Testis (tissue), 2 donors: Measurements from ENCODE around the gene VAV1.

Experiments used
- CTCF ChIP-seq, 3 experiments: fragments of 450-650 bp in 2 of 3; fragments of 200-600 bp in 1 of 3; sonication (generic) in 1 of 3; IDR thresholded peaks; one replicate each; pipeline ENCODE4 v1.5.1; 2016 to 2019; ENCODE audit warnings: antibody characterized with exemption in 3 of 3, mild to moderate bottlenecking in 2 of 3, moderate library complexity in 1 of 3
- POLR2A ChIP-seq: fragments of 450-650 bp; IDR thresholded peaks from one replicate; pipeline ENCODE4 v1.6.1; 2017; ENCODE audit warnings: antibody characterized with exemption, mild to moderate bottlenecking, moderate library complexity

GRCh38 chr19:6736917-6737283, 35.6 kb upstream of the VAV1 start:
- TF ChIP-seq CTCF (IDR thresholded peaks at IDR 0.05) = peak in 1 of 3 experiments; percentile 25
- TF ChIP-seq POLR2A = no peak
